Hippocampal formation (tissue), 2 donors: Measurements from ENCODE around the gene CBR4.

ENCODE experiments used
- DNase-seq, 2 donors: peaks; one replicate each; lab custom pipeline; 2025; lab: John Stamatoyannopoulos, UW

Gene CBR4

DNA sequence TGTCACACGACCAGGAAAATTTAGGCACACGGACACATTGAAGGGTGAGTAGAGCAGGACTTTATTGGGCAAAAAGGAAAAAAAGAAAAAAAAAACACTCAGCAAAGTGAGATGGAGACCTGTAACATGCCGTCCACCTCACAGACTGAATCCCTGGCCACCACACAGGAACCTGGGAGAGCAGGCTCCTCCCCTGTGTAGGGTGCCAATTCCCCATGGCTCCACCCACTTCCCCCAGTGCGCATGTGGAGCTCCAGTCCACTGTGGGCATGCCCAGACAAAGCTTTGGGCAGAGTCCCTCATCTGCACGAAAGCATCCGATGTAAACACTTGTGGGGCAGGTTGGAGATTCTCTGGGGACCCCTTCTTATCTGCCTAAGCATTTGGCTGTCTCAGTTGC, 23.6 kb upstream of the CBR4 start:
- DNase-seq: no peak

DNA sequence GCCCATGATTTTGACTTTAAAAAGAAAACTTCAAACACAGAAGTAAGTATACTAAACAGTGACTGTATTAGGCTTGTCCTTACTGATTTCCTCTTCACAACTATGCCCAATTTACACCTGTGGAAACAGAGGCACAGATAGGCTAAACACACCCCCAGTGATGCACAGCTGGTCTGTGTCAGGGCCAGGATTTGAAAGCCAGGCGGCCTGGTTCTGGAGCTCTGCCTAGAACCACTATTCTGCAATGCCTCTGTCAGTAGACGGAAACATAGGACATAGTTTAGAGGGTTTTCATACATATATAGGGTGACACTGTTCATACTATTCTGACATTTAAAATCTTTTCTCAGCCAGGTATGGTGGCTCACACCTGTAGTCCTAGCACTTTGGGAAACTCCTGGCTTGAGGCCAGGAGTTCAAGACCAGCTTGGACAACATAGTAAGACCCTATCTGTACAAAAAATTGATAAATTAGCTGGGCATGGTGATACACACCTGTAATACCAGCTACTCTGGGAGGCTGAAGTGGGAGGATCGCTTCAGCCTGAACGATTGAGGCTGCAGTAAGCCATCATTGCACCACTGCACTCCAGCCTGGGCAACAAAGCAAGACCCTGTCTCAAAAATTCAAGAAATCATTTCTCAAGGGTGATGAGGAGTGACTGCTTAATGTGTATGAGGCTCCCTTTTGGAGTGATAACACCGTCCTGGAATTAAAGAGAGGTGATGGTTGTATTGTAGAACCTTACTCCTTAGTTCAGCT, 23.0 kb upstream of the CBR4 start:
- no peak for DNase-seq

DNA sequence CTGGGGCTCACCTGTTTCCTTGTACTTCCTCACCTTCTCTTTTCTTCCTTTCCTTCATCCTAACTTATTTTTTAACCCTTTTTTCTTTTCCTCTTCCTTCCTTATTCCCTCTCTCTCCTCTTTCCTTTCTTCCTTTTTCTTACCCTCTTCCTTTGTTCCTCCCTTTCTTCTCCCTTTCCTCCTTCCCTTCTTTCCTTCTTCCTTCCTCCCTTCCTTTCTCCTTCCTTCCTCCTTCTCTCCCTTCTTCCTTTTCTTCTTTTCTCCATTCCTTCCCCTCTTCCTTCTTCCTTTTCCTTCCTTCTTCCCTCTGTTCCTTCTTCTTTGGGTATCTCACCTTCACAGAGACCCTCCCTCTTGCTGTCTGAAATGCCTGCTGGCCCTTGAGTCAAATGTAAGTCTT, 22.1 kb upstream of the CBR4 start:
- DNase-seq: no peak

DNA sequence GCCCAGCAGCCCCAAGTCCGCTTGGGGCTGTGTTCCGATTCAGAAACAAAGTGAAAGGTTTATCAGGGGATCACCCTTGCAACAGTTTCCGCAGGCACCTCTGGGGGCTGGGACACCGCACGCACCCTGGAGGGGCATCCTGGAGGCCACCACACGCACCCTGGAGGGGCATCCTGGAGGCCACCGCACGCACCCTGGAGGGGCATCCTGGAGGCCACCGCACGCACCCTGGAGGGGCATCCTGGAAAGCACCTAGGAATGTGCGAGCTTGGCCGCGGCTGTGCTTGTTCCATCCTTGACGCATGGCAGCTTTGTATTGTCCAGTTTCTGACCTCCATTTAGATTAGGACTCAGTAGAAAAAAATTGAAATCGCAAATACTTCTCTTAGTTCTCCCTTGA, 21.3 kb upstream of the CBR4 start:
- no peak for DNase-seq

DNA sequence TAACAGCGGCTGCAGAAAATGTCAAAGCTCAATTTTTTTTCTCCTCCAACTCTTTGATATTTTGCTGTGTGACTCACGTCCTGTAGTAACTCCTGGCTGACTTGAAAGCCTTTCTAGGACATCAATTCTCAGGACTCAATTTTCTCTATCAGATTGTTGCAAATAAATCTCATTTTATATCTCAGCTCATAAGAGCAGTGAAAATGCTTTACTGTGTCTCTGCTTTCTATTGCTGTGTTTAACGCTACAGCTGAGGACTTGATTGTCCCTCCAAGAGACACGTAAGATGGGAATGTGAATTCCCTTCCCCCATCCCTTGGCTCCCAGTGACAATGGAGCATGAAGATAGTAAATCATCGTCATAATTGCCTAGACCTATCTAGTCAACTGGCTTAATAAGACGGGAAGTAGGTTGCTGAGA, 20.5 kb upstream of the CBR4 start:
- DNase-seq: no peak

DNA sequence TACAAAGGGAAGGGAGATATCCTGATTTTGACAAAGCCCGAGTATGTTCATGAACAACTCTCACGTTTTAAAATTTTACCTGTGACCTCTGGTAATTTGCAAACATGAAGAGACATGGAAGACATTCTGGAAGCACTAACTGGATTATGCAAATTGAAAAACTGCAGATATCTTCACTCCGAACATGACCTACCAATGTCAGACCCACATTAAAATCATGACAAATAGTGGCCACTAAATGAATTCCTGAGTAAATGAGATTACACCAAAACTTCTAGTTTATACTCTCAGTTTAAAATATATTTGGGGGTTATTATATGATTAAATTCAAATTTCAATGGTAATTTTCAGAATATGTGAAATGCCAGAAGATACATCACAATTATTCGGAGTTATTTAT, 19.9 kb upstream of the CBR4 start:
- no peak for DNase-seq

DNA sequence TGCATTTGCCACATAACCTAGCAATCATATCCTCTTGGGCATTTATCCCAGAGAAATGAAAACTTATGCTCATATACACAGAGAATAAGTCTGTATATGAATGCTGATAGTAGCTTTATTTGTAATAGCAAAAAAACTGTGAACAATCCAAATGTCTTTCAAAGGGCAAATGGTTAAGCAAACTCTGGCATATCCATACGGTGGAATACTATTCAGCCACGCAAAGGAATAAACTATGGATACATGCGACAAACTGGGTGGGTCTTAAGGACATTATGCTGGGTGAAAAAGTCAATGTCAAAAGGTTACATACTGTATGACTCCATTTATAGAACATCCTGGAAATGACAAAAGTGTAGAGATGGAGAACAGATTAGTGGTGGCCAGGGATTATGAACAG, 17.6 kb upstream of the CBR4 start:
- no peak for DNase-seq

DNA sequence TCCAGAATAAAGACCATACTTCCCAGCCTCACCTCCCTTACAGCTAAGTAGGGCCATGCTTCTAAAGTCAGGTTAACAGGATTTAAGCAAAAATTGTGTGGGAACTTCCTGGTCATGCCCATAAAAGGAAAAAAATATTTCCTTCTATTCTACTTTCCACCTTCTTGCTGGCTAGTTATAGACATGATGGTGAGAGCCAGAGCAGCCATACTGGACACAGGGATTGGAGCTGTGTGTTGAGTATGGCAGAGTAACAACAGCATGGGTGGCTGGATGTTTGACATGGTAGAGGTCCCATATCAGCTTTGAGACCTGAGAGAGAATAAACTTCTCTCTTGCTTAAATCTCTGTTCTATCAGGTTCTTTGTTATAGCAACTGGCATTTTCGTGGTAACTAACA, 15.1 kb upstream of the CBR4 start:
- DNase-seq: no peak

DNA sequence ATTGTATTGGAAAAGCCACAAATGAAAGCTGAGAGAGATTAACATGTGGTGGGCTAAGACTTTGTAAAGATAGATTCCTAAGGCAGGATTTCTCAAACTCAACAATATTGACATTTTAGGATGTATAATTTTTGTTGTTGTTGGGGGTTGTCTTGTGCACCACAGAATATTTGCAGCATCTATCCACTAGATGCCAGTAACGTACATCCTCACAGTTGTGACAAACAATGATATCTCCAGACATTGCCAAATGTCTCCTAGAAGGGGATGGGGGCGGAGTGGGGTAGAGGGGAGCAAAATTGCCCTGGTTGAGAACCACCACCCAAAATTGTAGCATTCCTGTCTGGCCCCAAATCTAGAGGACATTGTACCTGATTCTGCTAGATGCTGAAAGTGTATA, 14.7 kb upstream of the CBR4 start:
- peak; percentile 1 to 61 for DNase-seq

DNA sequence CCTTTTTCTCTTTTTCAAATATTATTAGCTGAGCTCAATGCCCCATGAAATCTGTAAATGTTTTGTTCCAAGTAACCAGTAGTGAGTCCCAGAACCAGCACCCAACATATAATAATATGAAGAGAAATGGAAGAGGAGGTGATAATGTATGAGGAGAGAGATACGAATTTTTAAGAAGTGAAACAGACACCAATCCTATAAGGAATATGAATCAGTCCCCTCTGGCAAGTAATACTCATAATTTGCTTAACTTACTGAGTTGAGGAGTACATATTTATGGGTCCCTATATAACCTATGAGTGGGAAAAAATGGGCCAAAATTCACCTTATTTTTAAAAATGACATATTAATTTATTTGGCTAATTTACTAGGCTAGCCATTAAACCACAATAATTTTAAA, 8.4 kb upstream of the CBR4 start:
- DNase-seq: no peak

DNA sequence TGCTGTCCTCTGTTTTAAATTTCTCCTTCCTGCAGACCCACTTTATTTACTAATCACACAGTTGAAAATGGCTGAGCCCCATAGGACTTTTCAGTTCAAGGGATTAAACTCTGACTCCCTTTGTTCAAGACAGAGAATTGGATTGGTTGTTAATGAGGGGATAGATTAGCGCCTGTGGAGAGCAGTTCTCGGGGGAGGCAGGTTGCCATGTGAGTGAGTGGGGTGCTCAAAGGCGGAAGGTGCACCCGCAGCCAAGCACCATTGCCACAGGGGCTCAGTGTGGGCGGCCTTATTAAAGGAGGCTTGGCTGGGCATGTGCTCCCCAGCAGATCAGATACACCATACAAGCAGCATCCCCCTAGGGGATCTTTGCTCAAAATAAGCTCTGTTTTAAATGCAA, 7.9 kb upstream of the CBR4 start:
- no peak for DNase-seq

DNA sequence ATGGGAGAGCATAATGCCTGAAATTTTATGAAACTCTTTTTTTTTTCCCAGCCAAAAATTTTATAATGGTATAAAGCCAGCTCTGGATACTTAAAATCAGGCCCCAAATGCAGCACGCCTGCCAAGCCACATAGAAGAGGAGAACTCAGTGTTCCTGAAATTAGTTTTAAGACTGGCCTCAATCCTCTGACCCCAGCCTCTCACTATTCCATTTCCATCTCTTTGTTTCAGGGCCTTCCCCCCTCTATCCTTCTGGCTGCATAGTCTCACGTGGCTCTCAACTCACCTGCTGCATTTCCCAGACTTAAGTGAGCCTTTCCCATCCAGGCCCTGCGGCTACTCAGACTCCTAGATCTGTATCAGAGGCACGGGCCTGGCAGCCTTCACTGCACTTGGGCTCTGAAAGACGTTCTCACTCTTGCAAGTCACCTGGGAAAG, 5.2 kb upstream of the CBR4 start:
- DNase-seq: no peak

DNA sequence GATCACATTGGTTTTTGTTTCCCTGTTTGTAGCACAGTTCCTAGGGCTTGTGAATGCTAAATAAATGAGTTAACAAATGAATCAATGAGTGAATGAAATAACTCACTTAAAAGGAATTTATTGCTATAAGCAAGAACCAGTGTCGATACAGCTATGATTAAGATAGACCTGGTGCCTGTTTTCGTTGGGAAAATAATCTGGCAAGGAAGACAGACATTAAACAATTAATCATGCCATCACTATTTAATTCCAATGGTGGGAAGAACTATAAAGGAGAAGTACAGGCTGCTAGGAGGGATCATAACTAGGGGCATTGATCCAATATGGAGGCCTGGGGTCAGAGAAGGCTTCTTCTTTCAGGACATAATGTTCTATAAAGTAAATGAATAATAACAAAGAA, 4.5 kb upstream of the CBR4 start:
- no peak for DNase-seq

DNA sequence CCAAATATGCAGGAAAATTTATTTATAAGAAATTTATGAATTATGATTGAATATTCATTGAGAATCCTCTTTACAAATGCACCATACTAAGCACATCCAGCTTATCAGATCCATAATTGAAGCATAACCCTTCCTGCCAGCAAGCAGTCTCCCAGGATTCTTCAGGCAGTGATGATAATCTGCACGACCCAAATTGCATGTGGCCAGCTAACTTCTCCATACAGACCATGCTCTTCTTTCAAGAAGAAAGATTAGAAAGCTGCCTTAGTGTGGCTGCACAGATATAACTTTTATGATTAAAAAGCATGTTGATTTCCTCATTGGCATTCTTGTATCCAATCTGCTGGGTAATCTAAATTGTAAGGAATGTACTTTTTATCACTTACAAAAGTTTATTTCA, 3.3 kb upstream of the CBR4 start:
- DNase-seq: no peak

DNA sequence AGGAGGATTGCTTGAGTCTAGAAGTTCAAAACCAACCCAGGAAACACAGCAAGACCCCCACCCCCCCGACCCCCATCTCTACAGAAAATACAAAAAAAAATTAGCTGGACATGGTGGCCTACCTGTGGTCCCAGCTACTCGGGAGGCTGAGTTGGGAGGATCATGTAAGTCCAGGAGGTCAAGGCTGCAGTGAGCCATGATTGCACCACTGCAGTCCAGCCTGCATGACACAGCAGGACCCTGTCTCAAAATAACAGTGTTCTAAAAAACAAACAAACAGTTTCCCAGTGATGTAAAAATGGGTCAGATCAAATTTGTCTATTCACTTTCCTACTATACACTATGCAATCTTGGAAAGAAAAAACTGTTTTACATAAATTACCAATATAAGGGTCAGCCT, 2.0 kb upstream of the CBR4 start:
- no peak for DNase-seq

DNA sequence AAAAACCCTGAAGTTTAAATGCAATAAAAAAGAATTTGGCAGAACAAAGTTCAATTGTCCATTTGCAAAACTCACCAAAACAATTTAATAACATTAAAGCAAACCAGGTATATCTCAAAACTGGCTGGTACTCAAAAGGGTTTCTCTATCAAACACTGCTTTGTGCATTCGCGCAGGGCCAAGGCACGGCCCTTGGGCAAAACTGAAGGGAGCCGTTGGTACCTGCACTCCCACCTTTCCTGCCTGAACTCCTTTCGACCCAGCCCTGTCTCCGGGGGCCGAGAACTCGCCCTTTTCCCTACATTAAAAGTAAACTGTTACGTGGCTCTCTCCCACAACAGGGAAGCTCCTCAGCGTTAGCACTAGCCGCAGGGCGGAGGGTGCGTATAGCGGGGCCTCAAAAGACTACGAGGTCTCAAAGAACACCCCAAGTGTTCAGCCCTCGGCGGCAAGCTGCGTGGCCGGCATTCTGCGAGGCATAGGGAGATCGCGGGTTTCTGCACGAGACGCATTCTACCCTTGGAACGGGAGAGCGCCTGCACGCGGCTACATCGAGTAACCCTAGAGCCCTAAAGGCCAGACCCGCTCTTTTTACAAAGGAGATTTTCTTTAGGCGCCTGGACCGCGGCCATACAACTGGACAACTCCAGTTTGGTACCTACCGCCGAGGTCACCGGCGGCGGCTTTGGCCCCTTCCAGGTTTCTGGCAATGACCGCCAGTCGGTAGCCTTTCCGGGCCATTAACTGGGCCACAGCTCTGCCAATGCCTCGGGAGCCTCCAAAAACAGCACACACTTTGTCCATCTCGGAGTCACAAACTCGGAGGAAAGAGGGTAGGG, 550 bp downstream of the CBR4 start:
- DNase-seq: peak; percentile 56 to 79

DNA sequence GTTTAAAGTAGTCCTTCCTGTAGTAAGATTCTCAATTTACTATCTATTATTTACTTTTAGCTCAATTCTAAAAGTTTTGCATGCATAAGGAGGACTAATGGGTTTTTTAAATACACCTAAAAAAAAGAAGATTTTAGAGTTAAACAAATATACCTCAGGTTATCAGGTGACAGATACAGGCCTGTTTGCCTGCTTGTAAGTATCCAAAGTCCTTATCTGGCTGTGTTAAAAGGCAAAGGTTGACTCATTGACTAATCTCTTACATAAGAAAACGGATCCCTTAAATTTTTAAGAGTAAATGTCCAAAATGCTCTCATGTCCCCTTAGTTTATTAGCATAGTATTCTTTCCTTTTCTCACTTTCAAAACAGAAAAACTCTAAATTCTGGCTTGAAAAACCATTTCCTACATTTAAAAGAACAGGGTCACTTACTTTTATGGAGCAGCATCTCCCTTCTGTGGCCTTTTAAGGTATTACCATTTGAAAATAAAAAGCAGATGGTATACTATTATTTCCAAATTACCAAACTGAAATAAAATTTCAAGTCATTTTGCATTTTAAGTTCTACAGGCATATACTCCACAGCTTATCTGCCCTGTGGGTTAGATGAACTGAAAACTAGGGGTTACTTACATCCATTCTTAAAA, 4.5 kb downstream of the CBR4 start:
- DNase-seq: no peak

DNA sequence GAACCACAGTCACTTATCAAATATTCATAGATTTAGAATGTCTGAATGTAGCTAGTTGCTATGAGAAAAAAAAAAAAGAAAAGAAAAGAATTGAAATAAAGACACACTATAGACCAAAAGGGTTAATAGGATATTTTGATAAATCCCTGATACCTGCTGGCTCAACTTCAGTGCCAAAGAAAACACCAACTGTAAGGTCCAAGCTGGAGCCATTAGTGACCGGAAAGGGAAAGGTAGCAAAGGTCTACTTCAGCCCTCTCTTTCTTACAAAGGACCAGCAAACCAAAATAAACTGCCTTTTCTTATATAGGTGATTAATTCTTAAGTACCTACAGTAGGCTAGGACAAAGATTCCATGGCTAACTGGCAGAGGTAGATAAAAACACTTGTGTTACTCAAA, 9.7 kb downstream of the CBR4 start:
- no peak for DNase-seq

DNA sequence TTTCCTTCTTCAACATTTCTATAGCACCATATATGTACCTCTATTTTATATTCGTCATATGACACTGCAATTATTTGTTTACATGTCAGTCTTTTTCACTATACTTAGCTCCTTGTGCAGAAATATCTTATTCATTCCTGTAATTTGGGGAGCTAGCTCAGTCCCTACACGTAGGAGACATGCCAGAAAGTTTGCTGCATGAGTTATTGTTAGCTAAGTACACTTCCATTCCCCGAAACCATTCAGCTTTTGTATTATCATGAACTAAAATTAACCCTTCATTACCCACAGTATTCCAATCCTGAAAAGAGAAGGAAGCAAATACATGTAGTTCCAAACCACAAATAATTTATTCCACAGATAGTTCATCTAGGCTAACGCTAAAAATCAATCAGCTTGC, 10.2 kb downstream of the CBR4 start:
- DNase-seq: no peak

DNA sequence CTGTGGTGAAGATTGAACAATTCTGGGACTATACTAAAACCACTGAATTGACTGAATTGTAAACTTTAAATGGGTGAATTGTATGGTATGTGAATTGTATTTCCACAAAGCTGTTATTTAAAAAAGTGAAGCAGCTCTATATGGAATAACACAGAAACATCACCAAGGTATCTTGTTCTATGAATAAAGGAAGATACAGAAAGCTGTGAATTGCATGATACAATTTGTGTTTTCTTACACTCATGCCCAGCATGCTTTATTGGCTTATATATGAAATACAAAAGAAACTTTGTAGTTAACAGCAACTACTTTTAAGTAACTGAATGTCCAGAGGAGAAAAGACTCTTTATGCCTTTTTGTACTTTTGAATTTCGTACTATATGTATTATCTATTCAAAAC, 11.5 kb downstream of the CBR4 start:
- DNase-seq: no peak

DNA sequence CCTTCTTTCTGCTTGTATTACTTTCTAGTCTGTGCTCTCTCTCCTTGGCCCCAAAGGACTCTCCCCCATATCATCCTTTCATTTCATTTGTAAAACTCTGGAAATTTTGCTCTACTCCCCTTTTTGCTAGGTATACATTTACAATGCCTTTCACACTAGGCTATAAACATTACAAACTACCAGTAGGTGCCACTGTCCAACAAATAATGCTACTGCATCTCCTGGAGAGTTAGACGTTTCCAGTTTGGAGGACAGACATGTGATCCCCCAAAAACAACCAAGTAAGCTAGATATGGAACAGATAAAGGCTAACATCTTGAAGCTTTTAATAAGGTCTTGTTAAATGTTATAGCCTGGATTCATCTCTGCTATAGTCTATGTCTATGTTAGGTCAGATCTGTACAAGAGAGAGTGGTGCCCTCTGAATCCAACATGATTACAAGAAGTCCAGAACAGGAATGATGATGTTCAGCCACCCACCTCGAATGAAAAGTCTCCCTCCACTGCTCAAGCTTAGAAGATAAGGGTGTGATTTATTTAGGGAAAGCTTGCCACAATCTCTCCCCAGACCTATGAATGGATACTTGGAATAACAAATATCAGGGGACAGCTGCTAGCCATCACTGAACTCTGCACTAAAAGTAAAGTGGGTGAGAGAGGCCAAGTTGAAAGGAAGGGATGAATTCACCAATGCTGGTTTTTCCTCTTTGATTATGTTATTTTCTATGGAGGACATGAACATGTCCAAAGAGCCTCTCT, 14.3 kb downstream of the CBR4 start:
- DNase-seq: no peak

DNA sequence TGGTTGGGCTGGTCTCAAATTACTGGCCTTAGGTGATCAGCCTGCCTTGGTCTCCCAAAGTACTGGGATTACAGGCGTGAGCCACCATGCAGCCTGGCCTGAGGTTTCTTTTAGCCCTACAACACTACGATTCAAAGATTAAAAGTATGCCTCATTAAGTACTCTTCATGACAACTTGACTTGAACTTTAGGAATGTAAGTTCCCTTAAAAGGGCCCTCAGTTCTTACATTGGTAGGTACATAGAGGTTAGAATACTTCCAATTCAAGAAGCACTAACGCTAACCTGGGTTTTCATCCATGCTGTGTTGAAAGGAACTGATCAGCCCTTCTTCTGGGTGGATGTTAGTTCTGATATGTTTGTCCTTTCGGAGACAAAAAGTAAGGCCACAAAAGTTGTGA, 15.1 kb downstream of the CBR4 start:
- no peak for DNase-seq
